GOT3 (cell line): ENCODE results near the gene CC2D1A.

Source experiments
- DNase-seq: peaks from one replicate; lab custom pipeline; 2025; ENCODE audit warnings: mixed read lengths; lab: John Stamatoyannopoulos, UW

CC2D1A gene

DNA sequence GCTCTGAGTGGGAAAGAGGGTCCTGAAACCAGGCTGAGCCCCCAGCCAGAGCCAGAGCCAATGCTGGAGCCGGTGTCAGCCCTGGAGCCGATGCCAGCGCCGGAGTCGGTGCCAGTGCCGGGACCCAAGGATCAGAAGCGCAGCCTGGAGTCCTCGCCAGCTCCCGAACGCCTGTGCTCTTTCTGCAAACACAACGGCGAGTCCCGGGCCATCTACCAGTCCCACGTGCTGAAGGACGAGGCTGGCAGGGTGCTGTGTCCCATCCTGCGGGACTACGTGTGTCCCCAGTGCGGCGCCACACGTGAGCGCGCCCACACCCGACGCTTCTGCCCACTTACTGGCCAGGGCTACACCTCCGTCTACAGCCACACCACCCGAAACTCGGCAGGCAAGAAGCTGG, 28.7 kb upstream of the CC2D1A start:
- no peak for DNase-seq

- peak; percentile 96 for DNase-seq
Measured at GRCh38 chr19:13880059-13881043, 25.6 kb upstream of the CC2D1A start.

GRCh38 chr19:13881251-13881691, 24.7 kb upstream of the CC2D1A start:
- no peak for DNase-seq

DNA sequence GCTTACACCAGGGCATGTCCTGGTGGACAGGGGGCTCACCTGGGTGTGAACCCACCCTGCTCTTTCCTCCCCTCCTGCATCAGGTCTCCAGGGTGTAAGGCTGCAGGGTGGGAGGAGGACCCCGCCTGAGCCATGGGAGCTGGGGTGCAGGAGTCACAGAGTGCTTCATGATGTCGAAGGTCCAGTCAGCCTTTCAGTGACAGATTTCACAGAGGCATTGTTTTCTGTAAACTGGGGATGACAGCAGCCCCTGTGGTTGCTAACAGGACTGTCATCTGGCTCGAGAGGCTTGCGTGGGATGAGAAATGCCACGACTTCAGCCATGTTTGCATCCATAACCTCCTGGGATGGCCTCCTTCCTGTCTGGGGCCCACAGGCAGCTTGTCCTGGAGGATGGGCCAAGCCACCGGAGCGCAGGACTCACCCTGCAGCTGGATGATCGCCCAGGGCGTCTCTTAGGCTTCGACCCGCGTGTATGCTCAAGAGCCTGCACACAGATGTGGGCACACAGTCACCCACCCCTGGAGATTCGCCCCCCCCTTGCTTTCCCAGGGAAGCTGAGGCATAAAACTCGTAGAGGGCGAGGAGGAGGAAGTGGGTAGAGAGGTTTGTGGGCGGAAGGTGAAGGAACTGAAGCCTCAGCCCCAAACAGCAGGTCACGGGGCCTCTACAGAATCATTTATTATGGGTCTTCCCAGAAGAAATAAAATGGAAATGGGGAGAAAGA, 24.1 kb upstream of the CC2D1A start:
- no peak for DNase-seq

DNA sequence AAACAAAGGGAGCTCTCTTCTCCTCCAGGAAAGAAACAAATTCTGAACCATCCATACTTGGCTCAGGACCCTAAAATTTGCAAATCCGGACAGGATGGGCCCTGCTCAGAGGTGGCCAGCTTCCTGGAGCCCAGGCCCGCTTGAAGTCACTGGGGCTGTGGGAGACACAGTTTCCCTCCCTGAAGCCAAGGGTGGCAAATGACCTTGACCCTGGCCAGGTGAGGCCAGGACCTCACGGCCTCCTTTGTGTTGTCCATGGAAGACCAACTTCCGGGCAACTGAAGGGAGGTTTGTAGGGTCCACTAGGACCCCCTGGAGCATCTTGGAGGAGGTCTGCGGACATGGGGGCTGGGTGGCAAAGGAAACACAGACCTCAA, 23.6 kb upstream of the CC2D1A start:
- no peak for DNase-seq

GRCh38 chr19:13882836-13883235, 23.2 kb upstream of the CC2D1A start:
- no peak for DNase-seq

GRCh38 chr19:13883516-13884064, 22.4 kb upstream of the CC2D1A start:
- DNase-seq, result no peak

DNA sequence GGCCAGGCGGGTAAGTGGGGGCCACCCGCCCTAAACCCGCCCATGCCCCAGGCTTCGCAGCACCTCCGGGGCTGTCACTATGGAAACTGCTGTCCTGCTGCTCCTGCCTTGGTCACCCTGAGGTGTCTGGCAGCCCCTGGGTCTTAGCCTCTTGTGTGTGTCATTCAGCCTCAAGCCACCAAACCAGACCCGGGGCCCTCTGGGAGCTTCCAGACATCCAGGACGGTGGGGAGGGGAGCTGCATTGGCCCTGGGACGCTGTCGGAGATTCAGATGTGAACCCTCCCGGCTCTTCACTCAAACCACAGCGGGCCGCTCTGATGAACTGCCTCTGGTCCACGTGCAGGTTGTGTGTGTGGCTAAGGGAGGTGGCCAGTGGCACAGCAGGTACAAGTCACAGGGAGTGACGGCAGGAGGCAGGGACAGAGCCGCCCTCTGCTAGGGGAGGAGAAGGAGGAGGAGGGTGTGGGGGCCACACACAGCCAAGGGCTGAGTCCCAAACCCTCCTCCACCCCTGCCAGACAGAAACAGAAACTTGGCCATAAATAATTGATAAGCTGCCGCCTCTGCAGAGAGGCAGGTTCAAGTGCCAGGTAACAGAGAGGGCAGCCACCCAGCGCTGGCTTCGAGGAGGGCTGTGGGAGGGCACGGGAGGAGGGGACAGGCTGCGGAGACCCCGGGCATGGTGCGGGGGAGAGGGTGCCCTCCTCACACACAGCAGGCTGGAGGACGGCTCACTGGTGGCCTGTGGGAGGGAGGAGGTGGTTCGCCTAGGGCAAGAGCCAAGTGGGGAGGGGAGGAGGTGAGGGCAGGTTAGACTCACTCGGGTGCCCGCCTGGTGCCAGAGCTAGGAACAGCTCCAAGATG, 21.0 kb upstream of the CC2D1A start:
- DNase-seq, result no peak

- no peak for DNase-seq
Measured at GRCh38 chr19:13885826-13886365, 20.1 kb upstream of the CC2D1A start.

DNA sequence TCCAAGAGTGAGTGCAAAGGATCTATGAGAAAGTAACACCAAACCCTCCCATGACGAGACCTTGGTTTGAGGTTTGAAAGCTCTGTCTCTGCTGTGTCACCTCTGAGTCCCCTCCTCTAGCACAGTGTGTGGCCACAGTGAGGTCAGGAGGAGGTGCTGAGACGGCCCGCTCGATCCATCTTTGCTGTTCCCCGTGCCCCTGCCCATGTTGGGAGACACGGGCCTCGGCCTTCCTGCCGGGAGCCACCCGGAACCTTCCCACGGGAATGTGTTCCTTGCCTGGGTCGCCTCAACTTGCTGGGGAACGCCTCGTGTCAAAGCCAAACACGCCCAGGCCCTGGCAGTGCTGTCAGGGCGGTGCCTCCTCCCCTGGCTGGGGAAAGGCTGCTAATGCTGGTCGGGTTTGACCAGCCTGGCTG, 19.0 kb upstream of the CC2D1A start:
- no peak for DNase-seq

- no peak for DNase-seq
Measured at GRCh38 chr19:13887517-13887916, 18.5 kb upstream of the CC2D1A start.

DNA sequence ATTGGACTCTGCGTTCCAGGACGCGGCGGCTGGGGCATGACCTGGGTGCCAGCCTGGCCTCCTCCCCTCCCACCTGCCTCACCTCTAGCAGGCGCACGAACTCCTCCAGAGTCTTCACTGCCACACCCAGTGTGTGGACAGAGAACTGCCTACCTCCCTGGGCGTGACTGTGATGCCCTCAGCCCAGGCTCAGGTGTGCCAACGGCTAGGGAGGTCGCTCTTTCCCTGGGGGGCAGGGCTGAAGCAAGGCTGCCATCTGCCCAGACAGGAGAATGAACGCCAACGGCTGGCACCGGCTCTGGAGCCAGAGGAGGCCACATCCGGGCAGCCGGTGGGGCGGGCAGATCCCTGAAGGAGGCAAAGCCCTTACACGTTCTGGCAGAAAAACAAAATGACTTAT, 17.7 kb upstream of the CC2D1A start:
- DNase-seq, result no peak

- no peak for DNase-seq
Measured at GRCh38 chr19:13890136-13890535, 15.9 kb upstream of the CC2D1A start.

GRCh38 chr19:13892870-13893269, 13.1 kb upstream of the CC2D1A start:
- no peak for DNase-seq

DNA sequence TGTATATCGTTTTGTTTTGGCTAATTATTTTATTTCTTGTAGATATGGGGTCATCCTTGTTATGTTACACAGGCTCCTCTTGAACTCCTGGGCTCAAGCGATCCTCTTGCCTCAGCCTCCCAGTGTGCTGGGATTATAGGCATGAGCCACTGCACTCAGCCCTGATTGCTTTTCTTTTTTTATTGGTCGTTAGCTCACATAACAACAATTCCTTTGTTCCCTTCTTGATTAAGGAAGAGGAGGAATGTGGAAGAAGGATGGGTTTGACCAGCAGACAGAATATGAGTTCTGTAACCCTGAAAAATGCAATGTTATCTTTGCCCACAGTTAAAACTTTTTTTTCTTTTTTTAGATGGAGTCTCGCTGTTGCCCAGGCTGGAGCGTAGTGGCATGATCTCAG, 11.4 kb upstream of the CC2D1A start:
- DNase-seq, result no peak

GRCh38 chr19:13896227-13896626, 9.8 kb upstream of the CC2D1A start:
- no peak for DNase-seq

DNA sequence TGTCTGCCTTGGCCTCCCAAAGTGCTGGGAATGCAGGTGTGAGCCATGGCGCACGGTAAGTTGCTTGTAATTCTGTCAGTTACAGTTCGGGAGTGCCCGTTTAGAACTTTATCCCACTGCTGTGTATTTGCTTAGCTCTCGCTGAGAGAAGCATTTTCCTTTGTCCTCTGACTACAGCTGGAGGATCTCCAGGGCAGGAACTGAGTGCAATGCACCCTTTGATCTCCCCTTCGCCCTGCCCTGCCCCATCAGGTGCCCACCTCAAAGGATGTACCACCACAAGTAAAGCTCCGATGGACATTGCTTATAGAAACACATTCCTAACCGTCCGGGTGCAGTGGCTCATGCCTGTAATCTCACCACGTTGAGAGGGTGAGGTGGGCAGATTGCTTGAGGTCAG, 6.6 kb upstream of the CC2D1A start:
- DNase-seq, result no peak

- no peak for DNase-seq
Measured at GRCh38 chr19:13899912-13900584, 6.0 kb upstream of the CC2D1A start.

DNA sequence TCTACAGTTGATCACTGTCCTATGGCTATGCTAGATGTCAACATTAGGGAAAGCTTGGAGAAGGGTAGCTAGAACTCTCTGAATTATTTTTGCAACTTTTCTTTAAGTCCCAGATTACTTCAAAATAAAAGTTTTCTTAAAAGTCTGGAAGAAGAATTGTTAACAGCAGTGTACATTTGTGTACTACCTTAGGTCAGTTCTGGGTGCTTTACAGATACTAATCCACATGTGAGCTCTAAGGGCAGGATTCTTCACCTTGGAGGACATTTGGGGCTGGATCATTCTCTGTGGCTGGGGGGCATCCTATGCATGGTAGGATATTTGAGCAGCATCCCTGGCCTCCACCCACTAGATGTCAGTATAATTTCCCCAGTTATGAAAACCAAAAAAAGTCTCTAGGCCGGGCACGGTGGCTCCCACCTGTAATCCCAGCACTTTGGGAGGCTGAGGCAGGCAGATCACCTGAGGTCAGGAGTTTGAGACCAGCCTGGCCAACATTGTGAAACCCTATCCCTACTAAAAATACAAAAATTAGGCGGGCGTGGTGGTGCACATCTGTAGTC, 2.9 kb upstream of the CC2D1A start:
- no peak for DNase-seq

- no peak for DNase-seq
Measured at GRCh38 chr19:13906521-13906904, 512 bp downstream of the CC2D1A start.

DNA sequence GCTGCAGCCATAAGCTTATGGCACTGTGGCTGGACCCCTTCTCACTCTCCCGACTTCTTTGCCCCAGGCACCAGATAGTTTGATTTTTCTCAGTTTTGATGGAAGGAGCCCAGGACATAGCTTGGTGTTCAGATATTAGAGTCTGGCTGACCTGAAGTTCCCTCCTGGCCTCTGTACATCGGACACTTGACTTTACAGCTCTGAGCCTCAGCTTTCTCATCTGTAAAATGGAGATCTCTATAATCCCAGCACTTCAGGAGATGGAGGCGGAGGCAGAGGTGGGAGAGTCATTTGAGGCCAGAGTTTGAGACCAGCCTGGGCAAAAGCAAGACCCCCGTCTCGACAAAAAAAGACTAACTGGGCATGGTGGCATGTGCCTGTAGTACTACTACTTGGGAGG, 909 bp downstream of the CC2D1A start:
- DNase-seq, result no peak
